ENCODE data around the gene MAP3K2.

DNA sequence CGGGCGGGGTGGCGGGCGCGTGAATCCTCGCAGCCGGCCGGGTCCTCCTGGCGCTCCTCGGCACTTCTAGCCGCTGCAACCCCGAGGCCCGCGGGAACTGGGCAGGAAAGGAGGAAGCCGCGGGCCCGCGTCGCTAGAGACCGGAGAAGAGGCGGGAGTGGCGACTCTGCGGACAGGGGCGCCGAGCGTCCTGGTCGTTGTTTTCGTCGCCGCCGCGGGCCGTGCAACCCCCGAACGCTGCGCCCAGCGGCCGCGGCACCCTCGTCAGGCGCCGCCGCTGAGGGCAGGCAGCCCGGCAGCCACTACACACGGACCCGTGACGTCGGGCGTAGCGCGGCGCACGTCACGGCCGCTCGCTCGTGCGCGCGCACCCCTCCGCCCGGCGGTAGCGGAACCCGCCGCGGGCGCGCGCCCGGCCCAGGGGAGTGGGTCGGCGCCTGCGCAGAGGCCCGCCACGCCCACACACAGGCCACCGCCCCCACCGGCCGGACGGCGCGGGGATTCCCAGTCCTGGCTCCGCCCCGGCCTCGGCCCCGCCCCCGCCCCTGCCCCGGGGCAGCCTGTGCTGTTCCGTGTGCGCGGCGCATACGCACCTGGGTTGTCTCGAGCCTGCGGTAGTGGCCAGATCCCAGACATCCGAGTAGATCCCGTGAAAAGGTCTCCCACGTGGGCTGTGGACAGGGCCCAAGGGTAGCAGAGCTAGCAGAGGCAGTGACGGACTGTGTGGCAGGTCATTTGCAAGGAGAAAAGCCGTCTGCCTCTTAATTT lies at the start of gene MAP3K2:
- TF ChIP-seq POLR2AphosphoS5 (IDR thresholded peaks at IDR 0.05) (peak; percentile 9 to 80 (median 32)), POLR2A (IDR thresholded peaks at IDR 0.05) (peak in 1 of 2 donors; percentile 80)
- TF ChIP-seq, protein P1, sequence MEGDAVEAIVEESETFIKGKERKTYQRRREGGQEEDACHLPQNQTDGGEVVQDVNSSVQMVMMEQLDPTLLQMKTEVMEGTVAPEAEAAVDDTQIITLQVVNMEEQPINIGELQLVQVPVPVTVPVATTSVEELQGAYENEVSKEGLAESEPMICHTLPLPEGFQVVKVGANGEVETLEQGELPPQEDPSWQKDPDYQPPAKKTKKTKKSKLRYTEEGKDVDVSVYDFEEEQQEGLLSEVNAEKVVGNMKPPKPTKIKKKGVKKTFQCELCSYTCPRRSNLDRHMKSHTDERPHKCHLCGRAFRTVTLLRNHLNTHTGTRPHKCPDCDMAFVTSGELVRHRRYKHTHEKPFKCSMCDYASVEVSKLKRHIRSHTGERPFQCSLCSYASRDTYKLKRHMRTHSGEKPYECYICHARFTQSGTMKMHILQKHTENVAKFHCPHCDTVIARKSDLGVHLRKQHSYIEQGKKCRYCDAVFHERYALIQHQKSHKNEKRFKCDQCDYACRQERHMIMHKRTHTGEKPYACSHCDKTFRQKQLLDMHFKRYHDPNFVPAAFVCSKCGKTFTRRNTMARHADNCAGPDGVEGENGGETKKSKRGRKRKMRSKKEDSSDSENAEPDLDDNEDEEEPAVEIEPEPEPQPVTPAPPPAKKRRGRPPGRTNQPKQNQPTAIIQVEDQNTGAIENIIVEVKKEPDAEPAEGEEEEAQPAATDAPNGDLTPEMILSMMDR (IDR thresholded peaks at IDR 0.05), result no peak

All from suprapubic skin (tissue), 4 donors.